NCI-H345 (cell line): Measurements from ENCODE around the gene ZFYVE21.
"Not testable (repeated sequence)": the region's sequence is repeated elsewhere in the genome, so short reads cannot be mapped to it uniquely, and the experiment has no call there.

Experiments
- DNase-seq: peaks from one replicate; lab custom pipeline; 2025; lab: John Stamatoyannopoulos, UW

Gene ZFYVE21

DNA sequence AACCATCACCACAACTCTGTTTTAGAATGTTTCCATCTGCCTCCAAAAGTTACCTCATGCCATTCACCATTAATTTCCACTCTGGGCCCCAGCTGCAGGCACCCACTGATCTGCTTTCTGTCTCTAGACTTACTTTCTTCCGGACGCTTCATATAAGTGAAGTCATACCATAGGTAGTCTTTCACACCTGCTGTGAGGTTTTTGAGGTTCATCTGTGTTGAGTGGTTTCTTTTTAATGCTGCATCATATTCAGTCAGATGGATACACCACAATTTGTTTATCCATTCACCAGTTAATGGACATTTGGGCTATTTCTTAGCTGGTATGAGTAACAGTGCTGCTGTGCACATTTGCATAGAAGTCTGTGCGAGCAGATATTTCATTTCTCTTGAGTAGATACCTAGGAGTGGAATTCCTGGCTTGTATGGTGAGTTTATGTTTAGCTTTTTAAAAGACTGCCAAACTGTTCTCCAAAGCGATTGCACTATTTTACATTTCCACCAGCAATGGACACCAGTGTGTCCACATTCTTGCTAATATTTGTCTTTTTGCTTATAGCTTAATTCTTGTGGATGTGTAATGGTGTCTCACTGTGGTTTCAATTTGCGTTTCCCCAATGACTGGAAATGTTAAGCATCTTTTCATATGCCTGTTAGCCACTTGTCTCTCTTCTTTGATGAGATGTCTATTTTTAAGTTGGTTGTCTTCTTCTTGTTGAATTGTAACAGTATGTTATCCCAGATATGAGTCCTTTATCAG lies 48.3 kb downstream of the ZFYVE21 start:
- no peak for DNase-seq

DNA sequence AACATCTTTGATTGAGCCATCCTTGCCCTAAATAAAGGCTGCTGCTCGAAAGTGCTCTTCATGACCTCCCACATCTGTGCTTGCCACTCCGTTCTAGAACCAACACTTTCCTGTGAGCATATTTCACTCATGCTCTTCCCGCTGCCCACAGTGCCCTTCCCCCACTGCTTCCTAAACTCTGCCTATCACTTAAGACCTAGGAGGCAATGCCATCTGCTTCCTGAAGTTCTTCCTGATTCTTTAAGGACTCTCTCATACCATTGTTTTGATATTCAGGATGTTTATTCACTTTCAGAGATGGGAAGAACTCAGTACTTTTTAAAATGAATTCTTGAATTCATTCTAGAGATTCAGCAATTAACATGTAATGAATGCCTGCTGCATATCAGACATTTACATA lies 49.9 kb downstream of the ZFYVE21 start:
- no peak for DNase-seq

GRCh38 chr14:103767336-103767894 lies 51.8 kb downstream of the ZFYVE21 start:
- DNase-seq = no peak

DNA sequence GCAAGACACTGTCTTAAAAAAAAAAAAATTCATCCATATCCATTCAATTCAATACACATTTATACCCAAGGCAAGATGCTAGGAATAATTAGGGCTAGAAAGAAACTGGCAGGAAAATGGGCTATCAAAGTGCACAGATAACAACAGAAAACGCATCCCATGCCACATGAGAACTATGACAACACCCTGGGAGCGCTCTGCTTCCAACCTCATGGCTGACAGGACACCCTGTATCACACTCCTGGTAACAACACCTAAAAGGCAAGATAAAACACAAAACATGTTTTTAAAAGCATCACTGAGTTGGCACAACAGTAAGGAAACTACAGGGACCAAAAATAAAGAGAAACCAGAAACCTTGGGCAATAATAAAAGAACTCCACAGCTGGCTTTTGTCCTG lies 54.9 kb downstream of the ZFYVE21 start:
- DNase-seq = no peak

- no peak for DNase-seq
These were observed 55.3 kb downstream of the ZFYVE21 start for GRCh38 chr14:103770902-103771301.

DNA sequence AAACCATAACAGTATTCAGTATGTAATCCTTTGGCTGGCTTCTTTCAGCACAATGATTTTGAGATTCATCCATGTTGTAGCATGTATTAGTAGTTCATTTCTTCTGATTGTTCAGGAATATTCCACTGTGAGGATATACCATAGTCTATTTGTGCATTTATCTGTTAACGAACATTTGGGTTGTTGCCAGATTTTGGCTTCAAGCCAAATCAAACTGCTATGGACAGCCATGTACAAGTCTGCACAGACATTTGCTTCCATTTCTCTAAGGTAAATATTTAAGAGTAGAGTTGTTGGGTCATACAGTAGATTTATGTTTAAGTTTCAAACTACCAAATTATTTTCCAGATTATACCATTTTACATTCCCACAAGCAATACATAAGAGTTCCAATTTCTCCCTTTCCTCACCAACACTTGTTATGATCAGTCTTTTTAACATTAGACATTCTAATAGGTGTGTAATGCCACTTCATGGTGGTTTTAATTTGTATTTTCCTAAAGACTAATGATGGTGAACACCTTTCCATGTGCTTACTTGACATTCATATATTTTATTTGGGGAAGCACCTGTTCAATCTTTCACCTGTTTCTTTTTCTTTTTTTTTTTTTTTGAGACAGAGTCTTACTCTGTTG lies 56.6 kb downstream of the ZFYVE21 start:
- no peak for DNase-seq

DNA sequence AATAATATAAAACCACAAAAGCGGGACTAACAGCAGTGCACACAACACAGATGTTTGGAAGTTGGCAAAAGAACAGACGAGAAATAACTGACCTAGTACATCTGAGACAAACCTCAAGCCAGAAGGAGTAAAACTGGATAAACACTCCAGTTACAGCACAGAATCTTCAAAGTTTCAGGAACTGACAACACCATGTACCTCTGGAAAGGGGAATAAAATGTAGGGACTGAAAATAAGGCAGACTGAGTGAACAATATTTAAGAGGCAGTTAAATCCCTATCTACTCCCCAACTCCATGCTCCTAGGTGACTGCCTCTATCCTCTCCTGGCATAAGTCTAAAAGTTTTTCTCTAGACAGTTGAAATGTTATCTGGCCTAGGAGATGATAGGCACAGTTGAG lies 57.9 kb downstream of the ZFYVE21 start:
- DNase-seq = no peak

DNA sequence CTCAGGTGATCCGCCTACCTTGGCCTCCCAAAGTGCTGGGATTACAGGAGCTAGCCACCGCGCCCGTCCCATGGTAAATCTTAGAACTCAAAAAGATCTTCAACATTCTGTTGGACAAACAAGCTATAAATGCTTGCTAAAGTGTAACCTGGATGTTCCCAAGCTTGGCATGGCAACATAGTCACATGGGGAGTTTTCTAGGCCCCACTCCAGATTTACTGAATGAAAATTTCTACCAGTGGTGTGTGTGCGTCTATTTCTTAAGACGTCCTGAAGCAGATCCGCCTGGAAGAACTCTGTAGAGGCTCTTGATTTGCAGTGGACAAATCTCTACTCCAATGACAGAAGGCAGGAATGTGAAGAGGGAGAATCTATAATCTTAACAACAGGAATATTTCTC lies 59.9 kb downstream of the ZFYVE21 start:
- no peak for DNase-seq

GRCh38 chr14:103776319-103776718 lies 60.7 kb downstream of the ZFYVE21 start:
- not testable (repeated sequence) for DNase-seq

DNA sequence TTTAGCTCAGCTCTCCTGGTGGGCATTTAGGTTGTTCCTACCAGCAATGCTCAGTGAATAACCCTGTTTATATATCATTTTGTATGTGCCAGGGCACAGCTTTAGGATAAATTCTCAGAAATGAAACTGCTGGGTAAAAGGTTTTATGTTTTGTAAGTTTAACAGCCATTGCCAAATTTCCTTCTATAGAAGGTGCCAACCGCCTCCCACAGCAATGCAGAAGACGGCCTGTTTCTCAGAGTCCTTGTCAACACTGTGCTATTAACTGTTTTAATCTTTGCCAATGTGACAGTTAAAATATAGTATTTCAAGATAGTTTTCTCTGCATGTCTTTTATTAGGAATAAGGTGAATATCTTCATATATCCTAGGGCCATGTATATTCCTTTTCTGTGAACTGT lies 66.8 kb downstream of the ZFYVE21 start:
- DNase-seq = no peak
